Measurements from ENCODE around the gene FLT4.

Gene FLT4

GRCh38 chr5:180595381-180596114 lies 53.9 kb downstream of the FLT4 start:
- Histone ChIP-seq H3F3A (ENCODE audit: insufficient read depth, low read length) (no peaks in the 10 kb centered on the region), H3K4me2 (ENCODE audit: low read length) (no peak overlapping the region), H3K9ac (ENCODE audit: low read length) (no peak overlapping the region), H3K36me3 (ENCODE audit: insufficient read depth, low read length) (no peaks in the 10 kb centered on the region), H3K4me3 (ENCODE audit: low read depth, low read length, poor library complexity, severe bottlenecking) (no peak overlapping the region), H3K9me2 (ENCODE audit: low read depth, low read length) (no peaks in the 10 kb centered on the region), H4K20me1 (ENCODE audit: insufficient read depth, low read length) (no peaks in the 10 kb centered on the region), H2AFZ (ENCODE audit: low read length) (no peak overlapping the region), H3K4me1 (ENCODE audit: insufficient read depth, low read length, severe bottlenecking) (no peaks in the 10 kb centered on the region), H3K9me3 (ENCODE audit: low read length) (no peaks in the 10 kb centered on the region), H3K79me2 (ENCODE audit: insufficient read depth, low read length) (no peaks in the 10 kb centered on the region), H3K27ac (ENCODE audit: low read depth, low read length, poor library complexity, severe bottlenecking) (no peak overlapping the region), H3K27me3 (ENCODE audit: insufficient read depth, low read length) (peaks cover 5% of the 10 kb centered on the region; the same call in 1 of the 2 replicates)
- TF ChIP-seq EZH2 (IDR thresholded peaks at IDR 0.05; ENCODE audit: borderline replicate concordance, low read length) (no peak), CTCF (IDR thresholded peaks at IDR 0.05; ENCODE audit: low read length) (no peak)

GRCh38 chr5:180595046-180595379 lies 54.4 kb downstream of the FLT4 start:
- H3K36me3 ChIP-seq (ENCODE audit: insufficient read depth, low read length): no peaks in the 10 kb centered on the region
- no peaks in the 10 kb centered on the region for H4K20me1 ChIP-seq (ENCODE audit: insufficient read depth, low read length)
- no peak overlapping the region for H2AFZ ChIP-seq (ENCODE audit: low read length)
- no peak overlapping the region for H3K27ac ChIP-seq (ENCODE audit: low read depth, low read length, poor library complexity, severe bottlenecking)
- no peak overlapping the region for H3K9ac ChIP-seq (ENCODE audit: low read length)
- no peaks in the 10 kb centered on the region for H3K79me2 ChIP-seq (ENCODE audit: insufficient read depth, low read length)
- no peaks in the 10 kb centered on the region for H3K4me1 ChIP-seq (ENCODE audit: insufficient read depth, low read length, severe bottlenecking)
- H3K4me3 ChIP-seq (ENCODE audit: low read depth, low read length, poor library complexity, severe bottlenecking): no peak overlapping the region
- no peaks in the 10 kb centered on the region for H3K9me3 ChIP-seq (ENCODE audit: low read length)
- TF ChIP-seq EZH2 (IDR thresholded peaks at IDR 0.05; ENCODE audit: borderline replicate concordance, low read length) (no peak), CTCF (IDR thresholded peaks at IDR 0.05; ENCODE audit: low read length) (no peak)
- no peaks in the 10 kb centered on the region for H3F3A ChIP-seq (ENCODE audit: insufficient read depth, low read length)
- H3K9me2 ChIP-seq (ENCODE audit: low read depth, low read length): no peaks in the 10 kb centered on the region
- H3K27me3 ChIP-seq (ENCODE audit: insufficient read depth, low read length): peaks cover 5% of the 10 kb centered on the region; the same call in 1 of the 2 replicates
- no peak overlapping the region for H3K4me2 ChIP-seq (ENCODE audit: low read length)

GRCh38 chr5:180594311-180595045 lies 54.9 kb downstream of the FLT4 start:
- no peak for TF ChIP-seq CTCF (IDR thresholded peaks at IDR 0.05; ENCODE audit: low read length)
- no peak for TF ChIP-seq EZH2 (IDR thresholded peaks at IDR 0.05; ENCODE audit: borderline replicate concordance, low read length)
- Histone ChIP-seq H3F3A (ENCODE audit: insufficient read depth, low read length) (no peaks in the 10 kb centered on the region), H3K36me3 (ENCODE audit: insufficient read depth, low read length) (no peaks in the 10 kb centered on the region), H4K20me1 (ENCODE audit: insufficient read depth, low read length) (no peaks in the 10 kb centered on the region), H2AFZ (ENCODE audit: low read length) (no peak overlapping the region), H3K27ac (ENCODE audit: low read depth, low read length, poor library complexity, severe bottlenecking) (no peak overlapping the region), H3K4me1 (ENCODE audit: insufficient read depth, low read length, severe bottlenecking) (no peaks in the 10 kb centered on the region), H3K27me3 (ENCODE audit: insufficient read depth, low read length) (peaks cover 5% of the 10 kb centered on the region; the same call in 1 of the 2 replicates), H3K9me3 (ENCODE audit: low read length) (no peaks in the 10 kb centered on the region), H3K79me2 (ENCODE audit: insufficient read depth, low read length) (no peaks in the 10 kb centered on the region), H3K4me2 (ENCODE audit: low read length) (no peak overlapping the region), H3K9me2 (ENCODE audit: low read depth, low read length) (no peaks in the 10 kb centered on the region), H3K4me3 (ENCODE audit: low read depth, low read length, poor library complexity, severe bottlenecking) (no peak overlapping the region), H3K9ac (ENCODE audit: low read length) (no peak overlapping the region)
